NCI-H1436 (cell line): ENCODE data around the gene SCN3A.

ENCODE experiments used
- DNase-seq: peaks from one replicate; lab custom pipeline; 2025; lab: John Stamatoyannopoulos, UW

SCN3A gene

GRCh38 chr2:165056564-165056963, 147.3 kb downstream of the SCN3A start:
- DNase-seq, result no peak

GRCh38 chr2:165055082-165055851, 148.6 kb downstream of the SCN3A start:
- DNase-seq, result no peak

GRCh38 chr2:165054652-165055051, 149.2 kb downstream of the SCN3A start:
- DNase-seq, result no peak

GRCh38 chr2:165044505-165045303, 159.1 kb downstream of the SCN3A start:
- no peak for DNase-seq
